ENCODE measurements around the gene KDM7A.

GRCh38 chr7:140134039-140134438 is 42.7 kb downstream of the KDM7A start:
- TF ChIP-seq, protein P1, sequence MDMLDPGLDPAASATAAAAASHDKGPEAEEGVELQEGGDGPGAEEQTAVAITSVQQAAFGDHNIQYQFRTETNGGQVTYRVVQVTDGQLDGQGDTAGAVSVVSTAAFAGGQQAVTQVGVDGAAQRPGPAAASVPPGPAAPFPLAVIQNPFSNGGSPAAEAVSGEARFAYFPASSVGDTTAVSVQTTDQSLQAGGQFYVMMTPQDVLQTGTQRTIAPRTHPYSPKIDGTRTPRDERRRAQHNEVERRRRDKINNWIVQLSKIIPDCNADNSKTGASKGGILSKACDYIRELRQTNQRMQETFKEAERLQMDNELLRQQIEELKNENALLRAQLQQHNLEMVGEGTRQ (IDR thresholded peaks at IDR 0.05; ENCODE audit: low read length): no peak
- TF ChIP-seq SIN3A (conservative IDR thresholded peaks at IDR 0.05 in 1 of 2, IDR thresholded peaks at IDR 0.05 in 1 of 2; ENCODE audit: low read depth in 1 of 2, low read length in 2 of 2) (no peak), PHF8 (conservative IDR thresholded peaks at IDR 0.05; ENCODE audit: low read depth, low read length) (no peak), CTCF (IDR thresholded peaks at IDR 0.05; ENCODE audit: control extremely low read depth in 1 of 3, insufficient read depth in 1 of 3, low read depth in 1 of 3, low read length in 3 of 3) (no peak), CHD2 (IDR thresholded peaks at IDR 0.05; ENCODE audit: low read length) (no peak), POLR2AphosphoS5 (IDR thresholded peaks at IDR 0.05; ENCODE audit: low read depth, low read length) (no peak), TBP (IDR thresholded peaks at IDR 0.05; ENCODE audit: low read depth, low read length) (no peak), ZNF274 (IDR thresholded peaks at IDR 0.05; ENCODE audit: borderline replicate concordance, extremely low read depth, low read length) (no peak), SUZ12 (IDR thresholded peaks at IDR 0.05; ENCODE audit: low read length) (no peak), HDAC2 (IDR thresholded peaks at IDR 0.05; ENCODE audit: borderline replicate concordance in 1 of 2, low read depth in 2 of 2, low read length in 2 of 2) (no peak), EZH2 (IDR thresholded peaks at IDR 0.05; ENCODE audit: low read depth, low read length, severe bottlenecking) (no peak), POLR2A (IDR thresholded peaks at IDR 0.05; ENCODE audit: control extremely low read depth in 1 of 2, low read depth in 2 of 2, low read length in 2 of 2) (no peak), MAFK (IDR thresholded peaks at IDR 0.05; ENCODE audit: low read depth, low read length) (no peak)
